Measurements from ENCODE around the gene MYO3B.

Gene MYO3B

GRCh38 chr2:170162271-170162632 is 15.7 kb upstream of the MYO3B start:
- DNase-seq (ENCODE audit: low read depth in 2 of 2): peak in 1 of 2 donors; percentile 52
- TF ChIP-seq CTCF (IDR thresholded peaks at IDR 0.05; ENCODE audit: low read depth, low read length): no peak
- no peak overlapping the region for H3K4me3 ChIP-seq (replicated peaks in 1 of 2; ENCODE audit: low read depth in 2 of 2, low read length in 2 of 2)

GRCh38 chr2:170163411-170164065 is 14.4 kb upstream of the MYO3B start:
- H3K4me3 ChIP-seq (replicated peaks in 1 of 2; ENCODE audit: low read depth in 2 of 2, low read length in 2 of 2): no peak overlapping the region
- DNase-seq (ENCODE audit: low read depth in 2 of 2): peak in 1 of 2 donors; percentile 11
- TF ChIP-seq CTCF (IDR thresholded peaks at IDR 0.05; ENCODE audit: low read depth, low read length): no peak

- no peak overlapping the region for H3K4me3 ChIP-seq (replicated peaks in 1 of 2; ENCODE audit: low read depth in 2 of 2, low read length in 2 of 2)
- DNase-seq (ENCODE audit: low read depth in 2 of 2): peak in 1 of 2 donors; percentile 45
- no peak for TF ChIP-seq CTCF (IDR thresholded peaks at IDR 0.05; ENCODE audit: low read depth, low read length)
Observed at GRCh38 chr2:170165129-170165528, 12.8 kb upstream of the MYO3B start.

GRCh38 chr2:170166735-170167134 is 11.2 kb upstream of the MYO3B start:
- DNase-seq (ENCODE audit: low read depth in 2 of 2): no peak
- no peak for TF ChIP-seq CTCF (IDR thresholded peaks at IDR 0.05; ENCODE audit: low read depth, low read length)
- H3K4me3 ChIP-seq (replicated peaks in 1 of 2; ENCODE audit: low read depth in 2 of 2, low read length in 2 of 2): no peak overlapping the region

- no peak for TF ChIP-seq CTCF (IDR thresholded peaks at IDR 0.05; ENCODE audit: low read depth, low read length)
- no peak overlapping the region for H3K4me3 ChIP-seq (replicated peaks in 1 of 2; ENCODE audit: low read depth in 2 of 2, low read length in 2 of 2)
- DNase-seq (ENCODE audit: low read depth in 2 of 2): no peak
Observed at GRCh38 chr2:170170281-170171040, 7.5 kb upstream of the MYO3B start.

GRCh38 chr2:170176212-170176611 is 1.7 kb upstream of the MYO3B start:
- TF ChIP-seq CTCF (IDR thresholded peaks at IDR 0.05; ENCODE audit: low read depth, low read length): no peak
- no peak overlapping the region for H3K4me3 ChIP-seq (replicated peaks in 1 of 2; ENCODE audit: low read depth in 2 of 2, low read length in 2 of 2)
- DNase-seq (ENCODE audit: low read depth in 2 of 2): no peak

All from cardiac fibroblast (primary cell).